CD4-positive, CD25-positive, alpha-beta regulatory T cell (primary cell): ENCODE results near the gene PRR12. TPM values are rescaled to one million over a fixed set of nuclear protein-coding genes. Genes with fewer than 3 reads are reported as not detected.
"Not testable (repeated sequence)": the region's sequence is repeated elsewhere in the genome, so short reads cannot be mapped to it uniquely, and the experiment has no call there.

ENCODE experiments used
- ATAC-seq, 2 donors: fragments of 150-1000 bp; cut with Tn5 transposase; one replicate each; pipeline ENCODE4 v1.10.0; 2021; ENCODE audit warnings: low read depth in 2 of 2, moderate number of reproducible peaks in 2 of 2, moderate library complexity in 1 of 2
- DNase-seq, 3 donors: peaks; one replicate each; pipeline versions ENCODE4 v3.0.0 to v3.0.0-alpha.2; 2012 to 2022; ENCODE audit warnings: mixed read lengths in 1 of 3
- H3K27ac ChIP-seq: one replicate; pipeline ENCODE4 v1.7.0; 2013; ENCODE audit warnings: mild to moderate bottlenecking, low read length; ENCODE audit not compliant: insufficient read depth, poor library complexity, severe bottlenecking
- H3K27me3 ChIP-seq: one replicate; pipeline ENCODE4 v1.7.0; 2013; ENCODE audit warnings: low read length; ENCODE audit not compliant: control insufficient read depth, insufficient read depth
- H3K36me3 ChIP-seq: one replicate; pipeline ENCODE4 v1.7.0; 2013; ENCODE audit warnings: mild to moderate bottlenecking, low read length, moderate library complexity; ENCODE audit not compliant: control insufficient read depth, insufficient read depth
- H3K4me1 ChIP-seq: 2 replicates; pipeline ENCODE4 v1.7.0; 2013; ENCODE audit warnings: mild to moderate bottlenecking, low read length; ENCODE audit not compliant: insufficient read depth, control insufficient read depth, poor library complexity, severe bottlenecking
- H3K4me3 ChIP-seq: one replicate; pipeline ENCODE4 v1.7.0; 2013; ENCODE audit warnings: low read depth, mild to moderate bottlenecking, low read length, moderate library complexity
- H3K9me3 ChIP-seq, 2 experiments: 1 replicate in 1 of 2; 2 replicates in 1 of 2; pipeline ENCODE4 v1.7.0; 2013; ENCODE audit warnings: low read length in 2 of 2, mild to moderate bottlenecking in 1 of 2, moderate library complexity in 1 of 2; ENCODE audit not compliant: control insufficient read depth in 2 of 2
- H3K27ac Mint-ChIP-seq, 3 donors: one replicate each; pipeline ENCODE4 v1.8.0; 2020 to 2022; ENCODE audit warnings: mild to moderate bottlenecking in 3 of 3, mixed read lengths in 3 of 3, moderate library complexity in 2 of 3
- H3K27me3 Mint-ChIP-seq: one replicate; pipeline ENCODE4 v1.8.0; 2022; ENCODE audit warnings: mild to moderate bottlenecking, mixed read lengths
- H3K36me3 Mint-ChIP-seq: one replicate; pipeline ENCODE4 v1.8.0; 2020; ENCODE audit warnings: mixed read lengths
- H3K4me1 Mint-ChIP-seq, 4 donors: one replicate each; pipeline ENCODE4 v1.8.0; 2020 to 2022; ENCODE audit warnings: mixed read lengths in 4 of 4, mild to moderate bottlenecking in 1 of 4
- H3K4me3 Mint-ChIP-seq, 4 donors: one replicate each; pipeline ENCODE4 v1.8.0; 2020 to 2022; ENCODE audit warnings: mild to moderate bottlenecking in 4 of 4, mixed read lengths in 4 of 4, moderate library complexity in 3 of 4
- H3K9me3 Mint-ChIP-seq, 7 donors: one replicate each; pipeline ENCODE4 v1.8.0; 2020 to 2022; ENCODE audit warnings: mixed read lengths in 7 of 7, mild to moderate bottlenecking in 3 of 7, moderate library complexity in 2 of 7
- polyA plus RNA-seq, 4 donors: library from polyadenylated mRNA; unstranded; fragments of 300-500 nt; fragmentation: Illumina TruSeq; gene quantifications; one replicate each; pipeline ENCODE4 v1.2.3, GENCODE V29; 2021
- total RNA-seq: library from RNA; stranded (reverse); gene quantifications from one replicate; pipeline ENCODE4 v1.2.3, GENCODE V29; 2022

The PRR12 gene
- total and polyA plus RNA-seq, 5 donors from 2014 or later = 0.05 to 50.2 (median 0.17) TPM

DNA sequence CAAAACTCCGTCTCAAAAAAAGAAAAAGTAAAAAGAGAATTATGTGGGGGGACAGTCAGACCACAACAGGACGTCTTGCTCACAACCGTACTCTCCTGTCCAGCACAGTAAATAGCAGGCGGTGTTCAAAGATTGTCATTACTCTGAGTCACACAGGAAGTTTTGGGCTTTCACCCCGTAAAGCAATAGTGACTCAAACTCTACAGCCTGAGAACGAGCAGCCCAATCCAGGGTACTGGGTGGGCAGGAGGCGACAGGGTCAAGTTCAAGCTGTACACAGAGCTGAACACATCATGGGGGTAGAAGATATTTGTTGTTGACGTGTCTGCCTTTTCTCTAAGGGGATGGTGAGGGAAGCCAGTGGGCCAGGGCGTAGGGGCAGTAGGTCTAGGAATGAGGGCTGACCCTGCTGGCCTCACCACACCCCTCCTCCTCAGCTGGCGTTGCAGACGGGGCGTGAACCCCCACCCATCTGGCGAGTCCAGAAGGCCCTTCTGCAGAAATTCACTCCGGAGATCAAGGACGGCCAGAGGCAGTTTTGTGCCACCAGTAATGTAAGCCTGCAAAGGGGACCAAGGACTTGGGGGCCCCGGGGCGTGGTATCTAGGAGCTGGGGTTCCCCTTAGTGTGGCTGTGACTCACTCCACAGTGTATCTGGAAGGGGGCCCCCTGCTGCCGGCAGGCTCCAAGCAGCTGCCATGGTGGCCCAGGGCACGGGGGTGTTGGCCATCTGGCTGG lies 23.3 kb downstream of the PRR12 start:
- DNase-seq = no peak
- H3K4me1 Mint-ChIP-seq = peaks cover 0 to 26% (median 9%) of the 10 kb centered on the region in 4 donors
- no peak overlapping the region for H3K4me3 Mint-ChIP-seq
- peaks cover 5% of the 10 kb centered on the region for H3K4me1 ChIP-seq
- peaks cover 54% of the 10 kb centered on the region for H3K36me3 ChIP-seq
- no peaks in the 10 kb centered on the region for H3K9me3 Mint-ChIP-seq
- H3K27me3 Mint-ChIP-seq = peaks cover 5% of the 10 kb centered on the region
- peak overlapping the region in 2 of 3 donors; percentile 25 to 97 for H3K27ac Mint-ChIP-seq
- H3K27me3 ChIP-seq = no peaks in the 10 kb centered on the region
- peak overlapping the region; percentile 0 for H3K27ac ChIP-seq
- H3K9me3 ChIP-seq = peaks cover 0 to 4% of the 10 kb centered on the region in 2 experiments
- no peak overlapping the region for H3K4me3 ChIP-seq
- peak in 1 of 2 donors; percentile 45 for ATAC-seq
- peaks cover 27% of the 10 kb centered on the region for H3K36me3 Mint-ChIP-seq

DNA sequence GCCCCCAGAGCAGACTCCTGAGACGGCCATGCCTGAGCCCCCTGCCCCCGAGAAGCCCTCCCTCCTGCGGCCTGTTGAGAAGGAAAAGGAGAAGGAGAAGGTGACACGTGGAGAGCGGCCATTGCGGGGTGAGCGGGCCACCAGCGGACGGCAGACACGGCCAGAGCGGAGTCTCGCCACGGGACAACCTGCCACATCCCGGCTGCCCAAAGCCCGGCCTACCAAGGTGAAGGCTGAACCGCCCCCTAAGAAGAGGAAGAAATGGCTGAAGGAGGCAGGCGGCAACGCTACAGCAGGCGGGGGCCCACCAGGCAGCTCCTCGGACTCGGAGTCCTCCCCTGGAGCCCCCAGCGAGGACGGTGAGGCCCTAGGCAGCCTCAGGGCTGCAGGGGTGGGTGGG lies 24.9 kb downstream of the PRR12 start:
- no peaks in the 10 kb centered on the region for H3K27me3 ChIP-seq
- no peak overlapping the region for H3K27ac ChIP-seq
- ATAC-seq (no peak), DNase-seq (no peak)
- Mint-ChIP-seq H3K36me3 (peaks cover 27% of the 10 kb centered on the region), H3K27me3 (no peaks in the 10 kb centered on the region), H3K4me1 (peaks cover 0 to 20% (median 9%) of the 10 kb centered on the region in 4 donors), H3K4me3 (no peak overlapping the region), H3K9me3 (peaks cover 0 to 1% (median 0%) of the 10 kb centered on the region in 7 donors), H3K27ac (no peak overlapping the region)
- peaks cover 57% of the 10 kb centered on the region for H3K36me3 ChIP-seq
- peaks cover 0 to 4% of the 10 kb centered on the region in 2 experiments for H3K9me3 ChIP-seq
- no peak overlapping the region for H3K4me3 ChIP-seq
- H3K4me1 ChIP-seq = peaks cover 5% of the 10 kb centered on the region

DNA sequence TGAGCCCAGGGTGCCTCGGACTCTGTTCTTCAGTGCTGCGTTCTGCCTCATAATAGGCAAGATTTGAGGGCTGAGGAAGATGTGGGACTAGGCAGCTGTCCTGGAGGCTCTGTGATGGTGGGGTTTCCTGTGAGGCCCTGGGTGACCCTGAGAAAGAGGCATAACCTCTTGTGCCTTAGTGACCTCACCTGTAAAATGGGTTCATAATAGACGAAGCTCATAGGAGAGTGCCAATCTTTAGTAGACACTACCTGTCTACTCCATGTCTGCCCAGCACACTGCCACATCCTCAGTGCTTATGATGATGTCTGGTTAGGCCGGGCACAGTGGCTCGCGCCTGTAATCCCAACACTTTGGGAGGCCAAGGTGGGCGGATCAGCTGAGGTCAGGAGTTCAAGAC lies 25.6 kb downstream of the PRR12 start:
- H3K4me3 ChIP-seq = no peak overlapping the region
- Mint-ChIP-seq H3K27ac (no peak overlapping the region), H3K4me1 (peaks cover 0 to 20% (median 9%) of the 10 kb centered on the region in 4 donors), H3K27me3 (no peaks in the 10 kb centered on the region), H3K4me3 (no peak overlapping the region), H3K9me3 (peaks cover 0 to 1% (median 0%) of the 10 kb centered on the region in 7 donors), H3K36me3 (peaks cover 28% of the 10 kb centered on the region)
- no peak overlapping the region for H3K27ac ChIP-seq
- no peaks in the 10 kb centered on the region for H3K27me3 ChIP-seq
- peaks cover 5% of the 10 kb centered on the region for H3K4me1 ChIP-seq
- H3K36me3 ChIP-seq = peaks cover 58% of the 10 kb centered on the region
- peaks cover 0 to 4% of the 10 kb centered on the region in 2 experiments for H3K9me3 ChIP-seq
- DNase-seq (no peak), ATAC-seq (no peak)

DNA sequence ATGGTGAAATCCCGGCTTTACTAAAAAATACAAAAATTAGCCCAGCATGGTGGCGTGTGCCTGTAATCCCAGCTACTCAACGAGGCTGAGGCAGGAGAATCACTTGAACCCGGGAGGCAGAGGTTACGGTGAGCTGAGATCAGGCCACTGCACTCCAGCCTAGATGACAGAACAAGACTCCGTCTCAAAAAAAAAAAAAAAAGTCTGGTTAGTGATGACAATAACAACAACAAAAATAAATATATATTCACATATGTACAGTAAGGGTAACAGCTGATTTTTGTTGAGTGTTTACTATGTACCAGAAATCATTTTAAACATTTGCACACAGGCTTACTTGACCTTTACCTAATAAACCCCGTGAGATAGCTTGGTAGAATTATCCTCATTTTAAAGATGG lies 26.0 kb downstream of the PRR12 start:
- peaks cover 0 to 20% (median 10%) of the 10 kb centered on the region in 4 donors for H3K4me1 Mint-ChIP-seq
- H3K27me3 Mint-ChIP-seq = no peaks in the 10 kb centered on the region
- Histone ChIP-seq H3K27ac (no peak overlapping the region), H3K27me3 (no peaks in the 10 kb centered on the region), H3K4me3 (no peak overlapping the region), H3K4me1 (peaks cover 5% of the 10 kb centered on the region), H3K9me3 (peaks cover 0 to 4% of the 10 kb centered on the region in 2 experiments), H3K36me3 (peaks cover 62% of the 10 kb centered on the region)
- ATAC-seq = no peak
- peaks cover 0 to 1% (median 0%) of the 10 kb centered on the region in 7 donors for H3K9me3 Mint-ChIP-seq
- no peak for DNase-seq
- H3K4me3 Mint-ChIP-seq = no peak overlapping the region
- no peak overlapping the region for H3K27ac Mint-ChIP-seq
- H3K36me3 Mint-ChIP-seq = peaks cover 33% of the 10 kb centered on the region

DNA sequence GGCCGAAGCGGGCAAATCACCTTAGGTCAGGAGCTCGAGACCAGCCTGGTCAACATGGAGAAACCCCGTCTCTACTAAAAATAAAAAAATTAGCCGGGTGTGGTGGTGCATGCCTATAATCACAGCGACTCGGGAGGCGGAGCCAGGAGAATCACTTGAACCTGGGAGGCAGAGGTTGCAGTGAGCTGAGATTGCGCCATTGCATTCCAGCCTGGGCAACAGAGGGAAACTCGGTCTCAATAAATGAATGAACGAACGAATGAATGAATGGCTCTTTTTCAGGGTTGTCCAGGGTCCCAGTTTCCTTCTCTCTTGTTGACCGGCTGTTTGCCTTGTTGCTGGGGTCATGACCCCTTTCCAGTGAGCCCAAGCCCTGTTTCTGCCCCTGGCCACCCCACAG lies 26.9 kb downstream of the PRR12 start:
- H3K4me3 Mint-ChIP-seq, H3K9me3 Mint-ChIP-seq, ATAC-seq, H3K4me3 ChIP-seq, H3K4me1 ChIP-seq, H3K27ac ChIP-seq, H3K27me3 Mint-ChIP-seq, DNase-seq, H3K27ac Mint-ChIP-seq, H3K27me3 ChIP-seq, H3K9me3 ChIP-seq: not testable (repeated sequence)
- H3K36me3 ChIP-seq = peaks cover 60% of the 10 kb centered on the region
- Mint-ChIP-seq H3K36me3 (peaks cover 37% of the 10 kb centered on the region), H3K4me1 (peaks cover 0 to 16% (median 9%) of the 10 kb centered on the region in 4 donors)

DNA sequence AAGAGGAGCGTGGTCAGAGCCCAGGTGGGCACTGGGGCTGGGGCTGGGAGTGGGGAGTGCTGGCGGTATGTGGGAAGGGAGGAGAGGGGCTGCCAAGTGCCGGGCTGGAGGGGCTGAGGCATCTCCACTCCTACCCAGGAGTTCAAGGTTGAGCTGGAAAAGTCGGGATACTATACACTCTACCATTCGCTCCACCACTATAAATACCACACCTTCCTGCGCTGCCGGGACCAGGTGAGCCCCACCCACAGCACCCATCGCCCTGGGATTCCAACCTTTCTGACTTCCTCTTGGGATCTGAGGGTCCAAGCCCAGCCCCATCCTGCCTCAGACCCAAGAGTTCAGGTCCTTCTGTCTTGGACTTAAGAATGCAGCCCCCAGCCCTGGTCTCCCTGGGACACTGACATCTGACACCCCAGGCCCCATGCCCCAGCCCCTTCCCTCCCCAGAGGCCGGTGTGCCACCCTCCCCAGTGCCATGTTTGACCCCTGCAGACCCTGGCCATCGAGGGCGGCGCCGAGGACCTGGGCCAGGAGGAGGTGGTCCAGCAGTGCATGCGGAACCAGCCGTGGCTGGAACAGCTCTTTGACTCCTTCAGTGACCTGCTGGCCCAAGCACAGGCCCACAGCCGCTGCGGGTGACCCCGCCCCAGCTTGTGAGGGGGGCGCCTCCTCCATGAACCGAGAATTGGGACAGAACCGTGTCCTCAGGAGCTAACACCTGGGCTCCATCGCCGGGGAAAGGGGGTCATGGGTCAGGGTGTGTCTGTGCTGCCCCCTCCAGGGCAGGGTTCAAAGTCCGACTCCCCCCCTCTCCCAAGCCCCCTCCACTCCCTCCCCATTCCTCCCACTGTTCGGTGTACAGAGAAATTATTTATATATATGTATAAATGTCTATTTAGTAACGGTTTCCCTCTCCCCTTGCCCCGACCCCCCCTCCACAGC lies 34.3 kb downstream of the PRR12 start:
- Histone ChIP-seq H3K27ac (no peak overlapping the region), H3K4me3 (no peak overlapping the region), H3K27me3 (no peaks in the 10 kb centered on the region), H3K36me3 (peaks cover 24% of the 10 kb centered on the region), H3K9me3 (no peaks in the 10 kb centered on the region), H3K4me1 (no peaks in the 10 kb centered on the region)
- Mint-ChIP-seq H3K27me3 (no peaks in the 10 kb centered on the region), H3K9me3 (peaks cover 0 to 1% (median 0%) of the 10 kb centered on the region in 7 donors), H3K36me3 (peaks cover 18% of the 10 kb centered on the region), H3K4me1 (peaks cover 0 to 4% (median 2%) of the 10 kb centered on the region in 4 donors), H3K4me3 (no peak overlapping the region), H3K27ac (no peak overlapping the region)
- no peak for ATAC-seq
- no peak for DNase-seq

DNA sequence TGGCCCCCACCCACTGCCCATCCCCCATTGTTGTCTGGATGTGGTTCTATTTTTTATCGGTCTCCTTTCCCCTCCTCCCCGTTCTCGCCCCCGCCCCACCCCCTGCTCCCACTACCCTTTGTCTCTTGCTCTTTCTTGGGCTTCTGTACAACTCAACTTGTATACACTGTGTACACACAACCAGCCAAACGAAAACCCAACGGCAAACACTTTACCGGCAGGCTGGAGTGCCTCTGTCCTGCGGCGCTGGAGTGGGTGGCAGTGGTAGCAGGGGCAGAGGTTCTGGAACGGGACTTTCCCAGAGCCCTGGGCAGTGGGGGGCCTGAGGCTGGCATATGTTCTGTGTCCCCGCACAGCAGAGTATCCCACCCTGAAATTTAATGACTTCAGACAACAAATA lies 35.2 kb downstream of the PRR12 start:
- H3K4me3 ChIP-seq = no peak overlapping the region
- Mint-ChIP-seq H3K4me1 (peaks cover 0 to 4% (median 2%) of the 10 kb centered on the region in 4 donors), H3K27me3 (no peaks in the 10 kb centered on the region), H3K27ac (no peak overlapping the region), H3K36me3 (peaks cover 18% of the 10 kb centered on the region), H3K9me3 (peaks cover 0 to 1% (median 0%) of the 10 kb centered on the region in 7 donors), H3K4me3 (no peak overlapping the region)
- H3K27me3 ChIP-seq = no peaks in the 10 kb centered on the region
- H3K27ac ChIP-seq = no peak overlapping the region
- H3K9me3 ChIP-seq = no peaks in the 10 kb centered on the region
- no peaks in the 10 kb centered on the region for H3K4me1 ChIP-seq
- no peak for ATAC-seq
- no peak for DNase-seq
- H3K36me3 ChIP-seq = peaks cover 22% of the 10 kb centered on the region
